ENCODE data around the gene CEMIP.

DNA sequence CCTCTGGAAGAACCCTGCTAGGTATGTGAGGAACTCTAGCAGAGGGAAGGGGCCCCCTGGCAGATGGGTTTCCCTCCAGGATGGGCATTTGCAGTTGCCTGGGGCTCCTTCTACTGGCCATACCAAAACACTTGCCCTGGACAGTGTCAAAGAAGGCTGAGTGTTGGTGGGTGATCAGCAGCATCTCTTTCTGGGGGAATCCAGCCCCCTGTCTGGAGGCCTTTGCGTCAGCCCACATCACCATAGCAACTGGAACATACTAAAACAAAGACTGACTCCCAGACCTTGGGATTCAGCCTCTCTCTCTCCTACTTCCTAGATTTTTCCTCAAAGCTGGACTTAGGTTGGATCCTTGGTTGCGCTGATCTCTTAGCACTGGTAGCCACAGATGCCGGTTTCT lies 8.1 kb downstream of the CEMIP start:
- TF ChIP-seq EZH2 (IDR thresholded peaks at IDR 0.05; ENCODE audit: borderline replicate concordance, low read length), result no peak
- TF ChIP-seq, protein P1, sequence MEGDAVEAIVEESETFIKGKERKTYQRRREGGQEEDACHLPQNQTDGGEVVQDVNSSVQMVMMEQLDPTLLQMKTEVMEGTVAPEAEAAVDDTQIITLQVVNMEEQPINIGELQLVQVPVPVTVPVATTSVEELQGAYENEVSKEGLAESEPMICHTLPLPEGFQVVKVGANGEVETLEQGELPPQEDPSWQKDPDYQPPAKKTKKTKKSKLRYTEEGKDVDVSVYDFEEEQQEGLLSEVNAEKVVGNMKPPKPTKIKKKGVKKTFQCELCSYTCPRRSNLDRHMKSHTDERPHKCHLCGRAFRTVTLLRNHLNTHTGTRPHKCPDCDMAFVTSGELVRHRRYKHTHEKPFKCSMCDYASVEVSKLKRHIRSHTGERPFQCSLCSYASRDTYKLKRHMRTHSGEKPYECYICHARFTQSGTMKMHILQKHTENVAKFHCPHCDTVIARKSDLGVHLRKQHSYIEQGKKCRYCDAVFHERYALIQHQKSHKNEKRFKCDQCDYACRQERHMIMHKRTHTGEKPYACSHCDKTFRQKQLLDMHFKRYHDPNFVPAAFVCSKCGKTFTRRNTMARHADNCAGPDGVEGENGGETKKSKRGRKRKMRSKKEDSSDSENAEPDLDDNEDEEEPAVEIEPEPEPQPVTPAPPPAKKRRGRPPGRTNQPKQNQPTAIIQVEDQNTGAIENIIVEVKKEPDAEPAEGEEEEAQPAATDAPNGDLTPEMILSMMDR (conservative IDR thresholded peaks at IDR 0.05 in 1 of 2, IDR thresholded peaks at IDR 0.05 in 1 of 2; ENCODE audit: extremely low read depth in 1 of 2, insufficient read depth in 1 of 2, low read depth in 1 of 2, low read length in 2 of 2), result no peak
